ENCODE measurements around the gene ZNF560.
A peak's percentile ranks its signal among the peaks of the same experiment; 100 is the strongest.

DNA sequence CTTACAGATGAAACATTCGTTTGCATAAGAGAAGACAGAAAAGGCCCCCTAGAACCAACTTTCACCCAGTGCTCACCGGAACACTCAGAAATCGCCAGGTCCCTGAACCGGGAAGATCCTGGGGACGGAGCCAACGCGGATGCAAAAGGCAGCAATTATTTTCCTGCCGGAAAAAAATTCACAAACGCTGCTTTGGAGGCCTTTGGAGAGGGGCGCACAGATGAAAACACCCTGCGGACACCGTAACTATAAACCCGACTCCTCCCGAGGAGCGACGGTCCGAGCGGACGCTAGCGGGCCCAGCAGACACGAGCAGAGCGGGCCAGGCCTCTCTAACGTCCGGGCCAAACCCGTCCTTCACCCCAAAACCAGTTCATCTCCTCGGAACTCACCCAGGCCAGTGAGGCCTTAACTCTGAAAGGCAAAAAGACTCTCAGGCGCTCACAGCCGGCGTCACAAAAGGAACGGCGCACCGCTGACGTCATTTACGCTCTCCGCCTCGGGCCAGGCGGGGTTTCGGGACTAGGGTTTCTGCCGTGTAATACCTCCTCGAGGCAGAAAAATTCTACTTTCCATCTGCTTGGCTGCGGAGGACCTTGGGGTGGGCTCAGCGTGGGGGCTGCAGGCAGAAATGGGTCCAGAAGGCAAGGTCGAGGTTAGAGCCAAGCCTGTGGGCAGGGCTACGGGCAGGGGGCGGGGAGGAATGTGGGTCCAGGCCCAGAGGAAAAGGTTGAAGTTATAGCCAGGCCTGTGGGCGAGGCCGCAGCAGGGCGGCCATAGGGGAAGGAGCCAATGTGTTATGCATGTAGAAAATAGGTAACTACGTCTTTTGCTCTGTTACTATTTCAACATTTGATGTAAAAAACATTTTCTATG is 40.0 kb upstream of the ZNF560 start, which contains the start of gene ZNF426:
- TF ChIP-seq CTCF (IDR thresholded peaks at IDR 0.05) (no peak), POLR2A (IDR thresholded peaks at IDR 0.05) (peak; percentile 23)

Measured in prostate gland (tissue), 2 donors.